ENCODE data around the gene ABCC9. TPM values are rescaled to one million over a fixed set of nuclear protein-coding genes. Genes with fewer than 3 reads are reported as not detected.

ABCC9 gene
- total and polyA plus RNA-seq, 2 donors (not counting 3 experiments of a cell fraction or from before 2014, with no cell fraction given): under 0.01 TPM; not detected in 1

- dilution Hi-C loops (cut with MboI; ENCODE audit: extremely low pct_ligation_motif_present, low sequenced_read_pairs): no loop called here
- POLR2A ChIA-PET: no interaction called here
Observed at GRCh38 chr12:21843795-21844194, 97.4 kb downstream of the ABCC9 start.

GRCh38 chr12:21839776-21840175, 101.5 kb downstream of the ABCC9 start:
- TF ChIP-seq EZH2 (IDR thresholded peaks at IDR 0.05; ENCODE audit: borderline replicate concordance, low read depth, low read length, severe bottlenecking): no peak
- TF ChIP-seq GATA2 (IDR thresholded peaks at IDR 0.05; ENCODE audit: insufficient read depth, insufficient read length, low read depth, low read length): no peak
- TF ChIP-seq CTCF (IDR thresholded peaks at IDR 0.05; ENCODE audit: extremely low read depth in 1 of 2, insufficient read depth in 1 of 2, low read depth in 1 of 2, low read length in 2 of 2): no peak
- TF ChIP-seq JUN (IDR thresholded peaks at IDR 0.05; ENCODE audit: borderline replicate concordance, insufficient read depth, insufficient read length, low read depth): no peak
- TF ChIP-seq FOS (IDR thresholded peaks at IDR 0.05; ENCODE audit: borderline replicate concordance, insufficient read depth, low read length): no peak
- TF ChIP-seq POLR2AphosphoS5 (IDR thresholded peaks at IDR 0.05; ENCODE audit: insufficient read depth, low read depth, low read length): no peak
- no peak for TF ChIP-seq POLR2A (IDR thresholded peaks at IDR 0.05; ENCODE audit: low read depth, low read length)
- TF ChIP-seq MYC (IDR thresholded peaks at IDR 0.05; ENCODE audit: low read depth, low read length): no peak
- TF ChIP-seq MAX (IDR thresholded peaks at IDR 0.05; ENCODE audit: insufficient read depth, insufficient read length): no peak
- no peaks in the 10 kb centered on the region for H3K79me2 ChIP-seq (ENCODE audit: control insufficient read depth, insufficient read depth, low read length)
- dilution Hi-C loops (cut with MboI; ENCODE audit: extremely low pct_ligation_motif_present, low sequenced_read_pairs): no loop called here

More at GRCh38 chr12:21843795-21844194, 97.4 kb downstream of the ABCC9 start:
- H4K20me1 ChIP-seq (replicated peaks; ENCODE audit: control insufficient read depth, extremely low read depth, insufficient read depth, low read length): no peaks in the 10 kb centered on the region
- no peak overlapping the region for H2AFZ ChIP-seq (ENCODE audit: low read depth, low read length)
- H3K9ac ChIP-seq (replicated peaks; ENCODE audit: extremely low read depth, insufficient read depth, low read length): no peak overlapping the region
- intact Hi-C loops (cut with micrococcal nuclease): no loop called here
- CTCF ChIA-PET: no interaction called here
- no peaks in the 10 kb centered on the region for H3K9me1 ChIP-seq (replicated peaks; ENCODE audit: control insufficient read depth, extremely low read depth, insufficient read depth, low read length)
- H3K9me3 ChIP-seq (replicated peaks; ENCODE audit: control insufficient read depth, insufficient read depth, low read length): no peaks in the 10 kb centered on the region
- H3K79me2 ChIP-seq (ENCODE audit: control insufficient read depth, insufficient read depth, low read length): no peaks in the 10 kb centered on the region
- FAIRE-seq (no peak), DNase-seq (ENCODE audit: low read depth, low spot score) (no peak)
- TF ChIP-seq CTCF (IDR thresholded peaks at IDR 0.05; ENCODE audit: extremely low read depth in 1 of 2, insufficient read depth in 1 of 2, low read depth in 1 of 2, low read length in 2 of 2): no peak
- no peaks in the 10 kb centered on the region for H3K4me1 ChIP-seq (ENCODE audit: control insufficient read depth, extremely low read depth, insufficient read depth, low read length)
- H3K36me3 ChIP-seq (ENCODE audit: control insufficient read depth in 2 of 2, extremely low read depth in 1 of 2, insufficient read depth in 2 of 2, low read length in 2 of 2): no peaks in the 10 kb centered on the region
- H3K4me3 ChIP-seq (replicated peaks in 1 of 3; ENCODE audit: insufficient read depth in 1 of 3, low read depth in 1 of 3, low read length in 3 of 3): no peak overlapping the region
- no TSS peak for BruUV-seq (replicated peaks)
- no peaks in the 10 kb centered on the region for H3K27me3 ChIP-seq (ENCODE audit: control insufficient read depth in 2 of 2, insufficient read depth in 2 of 2, low read length in 2 of 2)
- H3K27ac ChIP-seq (ENCODE audit: insufficient read depth, low read depth, low read length): no peak overlapping the region
- H3K4me2 ChIP-seq (ENCODE audit: insufficient read depth, low read length): no peak overlapping the region

More at GRCh38 chr12:21839776-21840175, 101.5 kb downstream of the ABCC9 start:
- Histone ChIP-seq H3K9me3 (replicated peaks; ENCODE audit: control insufficient read depth, insufficient read depth, low read length) (no peaks in the 10 kb centered on the region), H3K4me3 (replicated peaks in 1 of 3; ENCODE audit: insufficient read depth in 1 of 3, low read depth in 1 of 3, low read length in 3 of 3) (no peak overlapping the region), H4K20me1 (replicated peaks; ENCODE audit: control insufficient read depth, extremely low read depth, insufficient read depth, low read length) (no peaks in the 10 kb centered on the region), H3K36me3 (ENCODE audit: control insufficient read depth in 2 of 2, extremely low read depth in 1 of 2, insufficient read depth in 2 of 2, low read length in 2 of 2) (no peaks in the 10 kb centered on the region), H3K27ac (ENCODE audit: insufficient read depth, low read depth, low read length) (no peak overlapping the region), H2AFZ (ENCODE audit: low read depth, low read length) (no peak overlapping the region), H3K27me3 (ENCODE audit: control insufficient read depth in 2 of 2, insufficient read depth in 2 of 2, low read length in 2 of 2) (no peaks in the 10 kb centered on the region), H3K9me1 (replicated peaks; ENCODE audit: control insufficient read depth, extremely low read depth, insufficient read depth, low read length) (no peaks in the 10 kb centered on the region), H3K4me1 (ENCODE audit: control insufficient read depth, extremely low read depth, insufficient read depth, low read length) (no peaks in the 10 kb centered on the region), H3K4me2 (ENCODE audit: insufficient read depth, low read length) (no peak overlapping the region), H3K9ac (replicated peaks; ENCODE audit: extremely low read depth, insufficient read depth, low read length) (no peak overlapping the region)
- BruUV-seq (replicated peaks): no TSS peak
- DNase-seq (ENCODE audit: low read depth, low spot score) (no peak), FAIRE-seq (no peak)
- intact Hi-C loops (cut with micrococcal nuclease): no loop called here
- CTCF ChIA-PET: no interaction called here
- POLR2A ChIA-PET: no interaction called here
